SK-N-SH treated with all-trans-retinoic acid at 6 μM for 48 hours (cell line): Measurements from ENCODE around the gene OR2AT4.
"Not testable (repeated sequence)": the region's sequence is repeated elsewhere in the genome, so short reads cannot be mapped to it uniquely, and the experiment has no call there.

Experiments used
- ATAC-seq: fragments of 200-7000 bp; cut with Tn5 transposase; 3 replicates; pipeline ENCODE4 v1.9.1; 2020; ENCODE audit warnings: mild to moderate bottlenecking, moderate library complexity
- ARNTL ChIP-seq: fragments of 450-650 bp; formaldehyde crosslinking; IDR thresholded peaks from 2 replicates; pipeline ENCODE4 v1.5.0; 2020; ENCODE audit warnings: low read depth, mild to moderate bottlenecking, moderate library complexity, borderline replicate concordance
- BACH2 ChIP-seq: fragments of 250-450 bp; sonication (Bioruptor Pico); IDR thresholded peaks from 2 replicates; pipeline ENCODE4 v1.9.0; 2021; ENCODE audit warnings: mild to moderate bottlenecking, borderline replicate concordance
- CREB5 ChIP-seq: fragments of 250-450 bp; sonication (Bioruptor Pico); IDR thresholded peaks from 2 replicates; pipeline ENCODE4 v1.5.1; 2020; ENCODE audit warnings: low read depth, mild to moderate bottlenecking, moderate library complexity
- CSDC2 ChIP-seq: fragments of 250-450 bp; sonication (Bioruptor Pico); IDR thresholded peaks from 2 replicates; pipeline ENCODE4 v1.5.0; 2020; ENCODE audit warnings: mild to moderate bottlenecking, moderate library complexity
- CSRNP3 ChIP-seq: fragments of 250-450 bp; sonication (Bioruptor Pico); IDR thresholded peaks from 2 replicates; pipeline ENCODE4 v1.5.1; 2021; ENCODE audit warnings: mild to moderate bottlenecking, moderate library complexity
- GLIS3 ChIP-seq: fragments of 250-450 bp; sonication (Bioruptor Pico); IDR thresholded peaks from 2 replicates; pipeline ENCODE4 v1.5.0; 2020; ENCODE audit warnings: mild to moderate bottlenecking, moderate library complexity
- ISL1 ChIP-seq: fragments of 250-450 bp; sonication (Bioruptor Pico); IDR thresholded peaks from 2 replicates; pipeline ENCODE4 v2.1.2; 2022; ENCODE audit warnings: mild to moderate bottlenecking, moderate library complexity
- OSR1 ChIP-seq: fragments of 250-450 bp; sonication (Bioruptor Pico); IDR thresholded peaks from 2 replicates; pipeline ENCODE4 v1.8.0; 2022; ENCODE audit warnings: moderate library complexity, mild to moderate bottlenecking, inconsistent platforms
- POU6F1 ChIP-seq: fragments of 250-450 bp; sonication (Bioruptor Pico); IDR thresholded peaks from 2 replicates; pipeline ENCODE4 v1.8.0; 2021; ENCODE audit warnings: low read depth, mild to moderate bottlenecking, moderate library complexity, borderline replicate concordance
- PPARA ChIP-seq: fragments of 250-450 bp; sonication (Bioruptor Pico); IDR thresholded peaks from 2 replicates; pipeline ENCODE4 v1.5.0; 2020; ENCODE audit warnings: mild to moderate bottlenecking, borderline replicate concordance
- RARB ChIP-seq: fragments of 250-450 bp; sonication (Bioruptor Pico); IDR thresholded peaks from 2 replicates; pipeline ENCODE4 v1.8.0; 2021; ENCODE audit warnings: mild to moderate bottlenecking, moderate library complexity
- TCF4 ChIP-seq: fragments of 250-450 bp; sonication (Bioruptor Pico); IDR thresholded peaks from 2 replicates; pipeline ENCODE4 v1.8.0; 2021; ENCODE audit warnings: mild to moderate bottlenecking, moderate library complexity, borderline replicate concordance
- TOX ChIP-seq: fragments of 250-450 bp; sonication (Bioruptor Pico); IDR thresholded peaks from 2 replicates; pipeline ENCODE4 v1.8.0; 2021; ENCODE audit warnings: mild to moderate bottlenecking, moderate library complexity, borderline replicate concordance
- TSHZ2 ChIP-seq: fragments of 250-450 bp; sonication (Bioruptor Pico); IDR thresholded peaks from 2 replicates; pipeline ENCODE4 v1.5.0; 2020; ENCODE audit warnings: mild to moderate bottlenecking, moderate library complexity
- ZFP3 ChIP-seq: fragments of 250-450 bp; sonication (Bioruptor Pico); IDR thresholded peaks from 2 replicates; pipeline ENCODE4 v1.5.0; 2020; ENCODE audit warnings: mild to moderate bottlenecking, moderate library complexity
- ZFP30 ChIP-seq: fragments of 450-650 bp; formaldehyde crosslinking; IDR thresholded peaks from 2 replicates; pipeline ENCODE4 v1.5.0; 2022; ENCODE audit warnings: mild to moderate bottlenecking, moderate library complexity
- ZNF565 ChIP-seq: fragments of 450-650 bp; formaldehyde crosslinking; conservative IDR thresholded peaks from 2 replicates; pipeline ENCODE4 v1.5.0; 2020; ENCODE audit warnings: low read depth, mild to moderate bottlenecking, moderate library complexity
- ZNF70 ChIP-seq: fragments of 450-650 bp; formaldehyde crosslinking; IDR thresholded peaks from 2 replicates; pipeline ENCODE4 v1.5.0; 2020; ENCODE audit warnings: mild to moderate bottlenecking, moderate library complexity
- ZNF8 ChIP-seq: fragments of 450-650 bp; formaldehyde crosslinking; IDR thresholded peaks from 2 replicates; pipeline ENCODE4 v1.5.0; 2020; ENCODE audit warnings: mild to moderate bottlenecking, moderate library complexity

OR2AT4 gene

GRCh38 chr11:75047191-75047590, 49.5 kb downstream of the OR2AT4 start (continued):
- no peak for TF ChIP-seq TSHZ2
- no peak for TF ChIP-seq GLIS3 (CRISPR knock-in tag)
- TF ChIP-seq OSR1 (CRISPR knock-in tag): no peak
- TF ChIP-seq BACH2: no peak
- TF ChIP-seq ZNF8 (CRISPR knock-in tag): no peak

GRCh38 chr11:75046668-75047067, 50.0 kb downstream of the OR2AT4 start:
- ATAC-seq: not testable (repeated sequence)

- not testable (repeated sequence) for ATAC-seq
Observed at GRCh38 chr11:75044381-75045170, 52.1 kb downstream of the OR2AT4 start.

GRCh38 chr11:75041821-75042220, 54.9 kb downstream of the OR2AT4 start:
- not testable (repeated sequence) for ATAC-seq

- TF ChIP-seq ZFP3 (CRISPR knock-in tag) (no peak), ZNF8 (CRISPR knock-in tag) (no peak), ISL1 (no peak), RARB (no peak), TCF4 (CRISPR knock-in tag) (no peak), CREB5 (no peak), ZFP30 (no peak), PPARA (no peak), ZNF70 (CRISPR knock-in tag) (no peak), POU6F1 (CRISPR knock-in tag) (no peak), CSDC2 (no peak), ARNTL (CRISPR knock-in tag) (no peak), GLIS3 (CRISPR knock-in tag) (no peak), CSRNP3 (CRISPR knock-in tag) (no peak), ZNF565 (CRISPR knock-in tag) (no peak), TOX (CRISPR knock-in tag) (no peak), TSHZ2 (no peak)
- ATAC-seq: no peak
Observed at GRCh38 chr11:75041263-75041662, 55.4 kb downstream of the OR2AT4 start.
